CD14-positive monocyte (primary cell): ENCODE measurements around the gene CFLAR. TPM values are rescaled to one million over a fixed set of nuclear protein-coding genes. Genes with fewer than 3 reads are reported as not detected.

Source experiments
- DNase-seq, 3 donors: peaks; one replicate each; pipeline ENCODE4 v3.0.0-alpha.2; 2011 to 2022
- H2AFZ ChIP-seq: 2 replicates; pipeline ENCODE4 v1.6.0; 2012; ENCODE audit warnings: mild to moderate bottlenecking, low read depth, low read length, inconsistent platforms; ENCODE audit not compliant: insufficient read depth, poor library complexity, severe bottlenecking
- H3K27ac ChIP-seq, 2 donors: 1 replicate in 1 of 2; 2 replicates in 1 of 2; pipeline ENCODE4 v1.5.1; 2012 to 2013; ENCODE audit warnings: low read length in 2 of 2, control low read depth in 1 of 2, inconsistent platforms in 1 of 2, low read depth in 1 of 2, mild to moderate bottlenecking in 1 of 2
- H3K27me3 ChIP-seq, 2 donors: one replicate each; pipeline versions ENCODE4 v1.6.0 to v1.6.1; 2011 to 2013; ENCODE audit warnings: low read length in 2 of 2; ENCODE audit not compliant: control insufficient read depth in 2 of 2, insufficient read depth in 2 of 2
- H3K36me3 ChIP-seq, 2 donors: replicated peaks in 1 of 2; 1 replicate in 1 of 2; 2 replicates in 1 of 2; pipeline versions ENCODE4 v1.5.1 to v1.6.1; 2012 to 2013; ENCODE audit warnings: low read length in 2 of 2, control low read depth in 1 of 2, inconsistent platforms in 1 of 2, mild to moderate bottlenecking in 1 of 2; ENCODE audit not compliant: insufficient read depth in 2 of 2, control insufficient read depth in 1 of 2
- H3K4me1 ChIP-seq, 2 donors: 1 replicate in 1 of 2; 2 replicates in 1 of 2; pipeline versions ENCODE4 v1.5.1 to v1.6.1; 2012 to 2013; ENCODE audit warnings: low read length in 2 of 2, control low read depth in 1 of 2, inconsistent platforms in 1 of 2, mild to moderate bottlenecking in 1 of 2, moderate library complexity in 1 of 2; ENCODE audit not compliant: insufficient read depth in 2 of 2, control insufficient read depth in 1 of 2
- H3K4me2 ChIP-seq: replicated peaks from 2 replicates; pipeline ENCODE3; 2012; ENCODE audit warnings: low read length, moderate library complexity, mild to moderate bottlenecking; ENCODE audit not compliant: poor library complexity, severe bottlenecking; ENCODE audit errors: extremely low read depth
- H3K4me3 ChIP-seq, 3 experiments: fragments of 200-600 bp in 1 of 3; sonication (generic) in 1 of 3; replicated peaks in 1 of 3; 1 replicate in 2 of 3; 2 replicates in 1 of 3; pipeline ENCODE4 v1.5.1; 2011 to 2013; ENCODE audit warnings: low read length in 3 of 3, mild to moderate bottlenecking in 3 of 3, control low read depth in 2 of 3, low read depth in 2 of 3, inconsistent platforms in 1 of 3, moderate library complexity in 1 of 3
- H3K79me2 ChIP-seq: 2 replicates; pipeline ENCODE4 v1.6.0; 2012; ENCODE audit warnings: mild to moderate bottlenecking, control low read depth, inconsistent platforms, low read length, moderate library complexity; ENCODE audit not compliant: insufficient read depth
- H3K9ac ChIP-seq: 2 replicates; pipeline ENCODE4 v1.6.0; 2017; ENCODE audit warnings: low read length, mild to moderate bottlenecking; ENCODE audit not compliant: insufficient read depth, poor library complexity, severe bottlenecking
- H3K9me3 ChIP-seq, 2 donors: replicated peaks in 1 of 2; 1 replicate in 1 of 2; 2 replicates in 1 of 2; pipeline versions ENCODE4 v1.5.1 to v1.6.1; 2012 to 2013; ENCODE audit warnings: low read length in 2 of 2, control low read depth in 1 of 2; ENCODE audit not compliant: control insufficient read depth in 1 of 2, insufficient read depth in 1 of 2
- H4K20me1 ChIP-seq: 2 replicates; pipeline ENCODE4 v1.6.0; 2012; ENCODE audit warnings: mild to moderate bottlenecking, low read length, control low read depth, moderate library complexity; ENCODE audit not compliant: insufficient read depth
- H3K27ac Mint-ChIP-seq, 7 donors: one replicate each; pipeline ENCODE4 v1.8.0; 2020; ENCODE audit warnings: mild to moderate bottlenecking in 7 of 7, mixed read lengths in 7 of 7, moderate library complexity in 6 of 7, inconsistent platforms in 2 of 7
- H3K27me3 Mint-ChIP-seq, 3 donors: one replicate each; pipeline ENCODE4 v1.8.0; 2021 to 2022; ENCODE audit warnings: low read depth in 3 of 3, mild to moderate bottlenecking in 3 of 3, mixed read lengths in 3 of 3, moderate library complexity in 3 of 3, inconsistent platforms in 1 of 3
- H3K36me3 Mint-ChIP-seq, 2 donors: one replicate each; pipeline ENCODE4 v1.8.0; 2020; ENCODE audit warnings: mixed read lengths in 2 of 2, inconsistent platforms in 1 of 2, mild to moderate bottlenecking in 1 of 2
- H3K4me1 Mint-ChIP-seq: one replicate; pipeline ENCODE4 v1.8.0; 2020; ENCODE audit warnings: mild to moderate bottlenecking, mixed read lengths
- H3K4me3 Mint-ChIP-seq, 2 donors: one replicate each; pipeline ENCODE4 v1.8.0; 2020; ENCODE audit warnings: mild to moderate bottlenecking in 2 of 2, mixed read lengths in 2 of 2, moderate library complexity in 1 of 2
- H3K9me3 Mint-ChIP-seq, 7 donors: one replicate each; pipeline ENCODE4 v1.8.0; 2020 to 2022; ENCODE audit warnings: mixed read lengths in 7 of 7, mild to moderate bottlenecking in 6 of 7, moderate library complexity in 6 of 7, inconsistent platforms in 2 of 7
- WGBS: methylation state at CpG from one replicate; pipeline ENCODE4 v1.1.5; 2013; ENCODE audit warnings: missing lambda C conversion rate; ENCODE audit not compliant: insufficient coverage; 5-methylcytosine and 5-hydroxymethylcytosine counted together
- intact Hi-C, 2 donors: fragments of 100-400 bp; cut with micrococcal nuclease; formaldehyde crosslinking; loops; one replicate each; pipeline versions ENCODE4 v1.15.0 to v1.15.1; 2023
- polyA plus RNA-seq, 3 donors: library from polyadenylated mRNA; depleted of rRNA in 1 of 3; unstranded in 2 of 3; stranded (reverse) in 1 of 3; fragments of 300-500 nt in 2 of 3; fragments of >200 nt in 1 of 3; fragmentation: Illumina TruSeq in 2 of 3; gene quantifications; 1 replicate in 2 of 3; 2 replicates in 1 of 3; pipeline ENCODE4 v1.2.3, GENCODE V29; 2012 to 2021
- TF ChIP-seq, protein P1 (sequence below): fragments of 200-600 bp; IDR thresholded peaks from one replicate; pipeline ENCODE4 v1.8.0; 2022; ENCODE audit warnings: antibody characterized with exemption, mild to moderate bottlenecking

CFLAR gene
- polyA plus RNA-seq, 3 donors: 79.4 to 149 (median 79.5) TPM

DNA sequence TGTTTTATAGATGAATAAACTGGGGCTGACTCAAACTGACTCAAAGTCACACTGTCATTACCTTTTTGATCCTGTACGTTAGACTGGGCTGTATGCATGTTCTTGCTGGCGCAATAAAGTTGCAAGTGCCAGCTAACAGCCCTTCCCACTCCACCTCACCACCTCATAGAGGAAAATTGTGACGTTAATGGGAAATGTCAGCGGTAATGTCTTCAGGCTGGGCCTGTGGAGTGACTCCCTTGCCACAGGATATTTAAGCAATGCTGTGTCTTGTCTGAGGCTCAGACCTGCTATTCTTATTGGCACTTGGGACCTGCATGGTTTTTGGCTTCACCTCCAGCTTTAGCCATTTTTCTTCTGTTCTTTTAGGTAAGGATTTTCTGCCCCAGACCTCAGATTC lies 41.7 kb downstream of the CFLAR start:
- Histone ChIP-seq H3K9ac (peak overlapping the region; percentile 37), H3K4me2 (peak overlapping the region; percentile 52), H2AFZ (no peak overlapping the region), H3K36me3 (peaks cover 61 to 73% of the 10 kb centered on the region in 2 donors), H3K27me3 (no peaks in the 10 kb centered on the region), H3K9me3 (no peaks in the 10 kb centered on the region), H3K27ac (peak overlapping the region; percentile 91 to 95), H3K4me1 (peaks cover 53 to 59% of the 10 kb centered on the region in 2 donors), H3K4me3 (peak overlapping the region in 1 of 3 experiments; percentile 13), H4K20me1 (peaks cover 71% of the 10 kb centered on the region), H3K79me2 (peaks cover 76% of the 10 kb centered on the region)
- Mint-ChIP-seq H3K36me3 (peaks cover 56 to 82% of the 10 kb centered on the region in 2 donors), H3K4me1 (peaks cover 55% of the 10 kb centered on the region), H3K9me3 (no peaks in the 10 kb centered on the region), H3K27ac (peak overlapping the region; percentile 98 to 99 (median 98)), H3K4me3 (peak overlapping the region in 1 of 2 donors; percentile 72), H3K27me3 (no peaks in the 10 kb centered on the region)
- TF ChIP-seq, protein P1, sequence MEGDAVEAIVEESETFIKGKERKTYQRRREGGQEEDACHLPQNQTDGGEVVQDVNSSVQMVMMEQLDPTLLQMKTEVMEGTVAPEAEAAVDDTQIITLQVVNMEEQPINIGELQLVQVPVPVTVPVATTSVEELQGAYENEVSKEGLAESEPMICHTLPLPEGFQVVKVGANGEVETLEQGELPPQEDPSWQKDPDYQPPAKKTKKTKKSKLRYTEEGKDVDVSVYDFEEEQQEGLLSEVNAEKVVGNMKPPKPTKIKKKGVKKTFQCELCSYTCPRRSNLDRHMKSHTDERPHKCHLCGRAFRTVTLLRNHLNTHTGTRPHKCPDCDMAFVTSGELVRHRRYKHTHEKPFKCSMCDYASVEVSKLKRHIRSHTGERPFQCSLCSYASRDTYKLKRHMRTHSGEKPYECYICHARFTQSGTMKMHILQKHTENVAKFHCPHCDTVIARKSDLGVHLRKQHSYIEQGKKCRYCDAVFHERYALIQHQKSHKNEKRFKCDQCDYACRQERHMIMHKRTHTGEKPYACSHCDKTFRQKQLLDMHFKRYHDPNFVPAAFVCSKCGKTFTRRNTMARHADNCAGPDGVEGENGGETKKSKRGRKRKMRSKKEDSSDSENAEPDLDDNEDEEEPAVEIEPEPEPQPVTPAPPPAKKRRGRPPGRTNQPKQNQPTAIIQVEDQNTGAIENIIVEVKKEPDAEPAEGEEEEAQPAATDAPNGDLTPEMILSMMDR: no peak
- WGBS: 0% methylated on average over 1 of the region's 4 CpGs
- intact Hi-C loops: loop anchor here (2.0 to 5.0 kb wide), 3 partner anchors 39 to 85 kb away; partner anchors contain the start of genes CFLAR (in 1 of the 2), HYCC2 (in 1 of the 2) and NDUFB3 (in 1 of the 2)
- DNase-seq: peak; percentile 80 to 91 (median 86)

- no CpG with 5 or more reads among the region's 5 CpGs for WGBS
- peak overlapping the region; percentile 37 for H3K9ac ChIP-seq
- peak overlapping the region; percentile 91 to 95 for H3K27ac ChIP-seq
- TF ChIP-seq, protein P1: peak; percentile 87
- no peak overlapping the region for H2AFZ ChIP-seq
- H3K79me2 ChIP-seq: peaks cover 76% of the 10 kb centered on the region
- peak; percentile 93 to 99 (median 97) for DNase-seq
- H3K4me2 ChIP-seq: peak overlapping the region; percentile 52
- H3K36me3 ChIP-seq: peaks cover 61 to 73% of the 10 kb centered on the region in 2 donors
- peak overlapping the region; percentile 98 to 99 (median 98) for H3K27ac Mint-ChIP-seq
- H3K4me1 ChIP-seq: peaks cover 47 to 53% of the 10 kb centered on the region in 2 donors
- H3K27me3 ChIP-seq: no peaks in the 10 kb centered on the region
- no peaks in the 10 kb centered on the region for H3K27me3 Mint-ChIP-seq
- H3K9me3 ChIP-seq: no peaks in the 10 kb centered on the region
- H3K36me3 Mint-ChIP-seq: peaks cover 56 to 82% of the 10 kb centered on the region in 2 donors
- H3K4me3 Mint-ChIP-seq: peak overlapping the region in 1 of 2 donors; percentile 72
- peak overlapping the region in 1 of 3 experiments; percentile 28 for H3K4me3 ChIP-seq
- intact Hi-C loops: loop anchor here (2.0 to 5.0 kb wide), 3 partner anchors 40 to 86 kb away; partner anchors contain the start of genes CFLAR (in 1 of the 2), HYCC2 (in 1 of the 2) and NDUFB3 (in 1 of the 2)
- H3K4me1 Mint-ChIP-seq: peaks cover 48% of the 10 kb centered on the region
- peaks cover 71% of the 10 kb centered on the region for H4K20me1 ChIP-seq
- H3K9me3 Mint-ChIP-seq: no peaks in the 10 kb centered on the region
Measured at GRCh38 chr2:201158111-201158929, 42.4 kb downstream of the CFLAR start.
